Neural progenitor cell (in vitro differentiated cells): ENCODE data around the gene RGS10.

Source experiments
- CTCF ChIP-seq: fragments of 200-600 bp; sonication (generic); IDR thresholded peaks from 2 replicates; pipeline ENCODE4 v1.5.1; 2017; ENCODE audit warnings: antibody characterized with exemption, mild to moderate bottlenecking
- EZH2 ChIP-seq: fragments of 200-600 bp; sonication (generic); IDR thresholded peaks from 2 replicates; pipeline ENCODE4 v1.6.1; 2017; ENCODE audit warnings: antibody characterized with exemption, mild to moderate bottlenecking, moderate library complexity

GRCh38 chr10:119523895-119524719 is 18.4 kb downstream of the RGS10 start:
- TF ChIP-seq CTCF (no peak), EZH2 (no peak)
